Fibroblast of skin of abdomen (primary cell): ENCODE results near the gene ANK3.

Experiments used
- DNase-seq: peaks from one replicate; pipeline ENCODE4 v3.0.0-alpha.2; 2013

The ANK3 gene

GRCh38 chr10:60271319-60272040 lies 118.2 kb downstream of the ANK3 start:
- no peak for DNase-seq

GRCh38 chr10:60270426-60270825 lies 119.2 kb downstream of the ANK3 start:
- DNase-seq, result peak; percentile 36

GRCh38 chr10:60267802-60268201 lies 121.9 kb downstream of the ANK3 start:
- no peak for DNase-seq

GRCh38 chr10:60266513-60266912 lies 123.2 kb downstream of the ANK3 start:
- DNase-seq, result no peak

GRCh38 chr10:60262647-60263126 lies 127.0 kb downstream of the ANK3 start:
- no peak for DNase-seq

GRCh38 chr10:60260321-60260720 lies 129.4 kb downstream of the ANK3 start:
- DNase-seq, result no peak

GRCh38 chr10:60258429-60258797 lies 131.3 kb downstream of the ANK3 start:
- DNase-seq, result no peak

- no peak for DNase-seq
Measured at GRCh38 chr10:60257767-60258428, 131.8 kb downstream of the ANK3 start.

- DNase-seq, result no peak
Measured at GRCh38 chr10:60254776-60255175, 134.9 kb downstream of the ANK3 start.

- no peak for DNase-seq
Measured at GRCh38 chr10:60253484-60253883, 136.2 kb downstream of the ANK3 start.

- DNase-seq, result no peak
Measured at GRCh38 chr10:60252688-60253087, 137.0 kb downstream of the ANK3 start.

GRCh38 chr10:60246382-60246781 lies 143.3 kb downstream of the ANK3 start:
- no peak for DNase-seq

- no peak for DNase-seq
Measured at GRCh38 chr10:60239228-60239627, 150.4 kb downstream of the ANK3 start.

GRCh38 chr10:60238759-60239100 lies 150.9 kb downstream of the ANK3 start:
- DNase-seq, result no peak

- peak; percentile 47 for DNase-seq
Measured at GRCh38 chr10:60237977-60238758, 151.5 kb downstream of the ANK3 start.

- peak; percentile 40 for DNase-seq
Measured at GRCh38 chr10:60236869-60237524, 152.7 kb downstream of the ANK3 start.

- DNase-seq, result peak; percentile 50
Measured at GRCh38 chr10:60235001-60235400, 154.7 kb downstream of the ANK3 start.

GRCh38 chr10:60234551-60234950 lies 155.1 kb downstream of the ANK3 start:
- DNase-seq, result no peak

- DNase-seq, result peak; percentile 14
Measured at GRCh38 chr10:60230892-60231291, 158.8 kb downstream of the ANK3 start.

- no peak for DNase-seq
Measured at GRCh38 chr10:60224066-60224705, 165.5 kb downstream of the ANK3 start.

- DNase-seq, result no peak
Measured at GRCh38 chr10:60222047-60222446, 167.6 kb downstream of the ANK3 start.

- no peak for DNase-seq
Measured at GRCh38 chr10:60212195-60212594, 177.5 kb downstream of the ANK3 start.
